HG02852 (cell line): ENCODE data around the gene ZDHHC8.
"Not testable (repeated sequence)": the region's sequence is repeated elsewhere in the genome, so short reads cannot be mapped to it uniquely, and the experiment has no call there.

Experiments
- ATAC-seq: cut with Tn5 transposase; IDR thresholded peaks from one replicate; pipeline ENCODE4 v1.9.1; 2021; ENCODE audit warnings: mild to moderate bottlenecking, moderate library complexity; ENCODE audit not compliant: unreplicated experiment

The ZDHHC8 gene

DNA sequence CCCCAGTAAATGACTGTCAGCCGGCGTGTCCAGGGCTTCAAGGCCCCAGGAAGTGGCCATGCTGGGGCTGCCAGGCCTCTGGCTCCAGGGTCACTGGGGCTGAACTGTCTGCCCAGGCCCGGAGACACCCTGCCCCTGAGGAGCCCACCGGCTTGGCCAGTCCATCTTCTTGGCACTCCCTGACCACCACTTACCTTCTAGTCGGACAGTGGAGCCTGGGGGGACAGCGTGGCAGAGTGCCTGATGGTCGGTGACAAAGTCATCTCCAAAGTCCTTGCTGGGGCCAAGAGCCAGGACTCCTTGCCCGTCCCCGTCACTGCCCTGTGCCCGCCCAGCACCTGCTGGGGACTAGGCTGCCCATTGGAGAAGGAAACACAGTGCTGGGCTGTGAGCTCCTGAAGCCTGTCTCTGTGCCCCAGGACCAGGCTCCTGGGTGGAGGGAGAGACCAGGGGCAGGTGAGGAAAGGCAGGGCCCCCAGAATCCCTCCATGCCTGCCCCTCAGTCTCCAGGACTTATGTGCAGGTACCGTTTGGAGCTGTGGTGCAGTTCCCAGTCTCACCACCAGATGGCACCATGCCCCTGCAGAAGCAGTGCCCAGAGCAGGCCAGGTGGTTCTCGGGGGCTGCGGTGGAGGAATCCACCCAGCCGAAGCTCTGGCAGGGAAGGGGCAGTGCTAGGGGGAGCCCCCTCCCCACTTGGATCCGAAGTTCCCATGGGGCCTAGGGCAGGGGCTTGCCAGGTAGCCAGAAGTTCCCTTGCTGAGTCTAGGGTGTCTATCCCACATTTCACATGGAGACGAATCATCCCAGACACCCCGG lies 25.2 kb downstream of the ZDHHC8 start:
- ATAC-seq: no peak

DNA sequence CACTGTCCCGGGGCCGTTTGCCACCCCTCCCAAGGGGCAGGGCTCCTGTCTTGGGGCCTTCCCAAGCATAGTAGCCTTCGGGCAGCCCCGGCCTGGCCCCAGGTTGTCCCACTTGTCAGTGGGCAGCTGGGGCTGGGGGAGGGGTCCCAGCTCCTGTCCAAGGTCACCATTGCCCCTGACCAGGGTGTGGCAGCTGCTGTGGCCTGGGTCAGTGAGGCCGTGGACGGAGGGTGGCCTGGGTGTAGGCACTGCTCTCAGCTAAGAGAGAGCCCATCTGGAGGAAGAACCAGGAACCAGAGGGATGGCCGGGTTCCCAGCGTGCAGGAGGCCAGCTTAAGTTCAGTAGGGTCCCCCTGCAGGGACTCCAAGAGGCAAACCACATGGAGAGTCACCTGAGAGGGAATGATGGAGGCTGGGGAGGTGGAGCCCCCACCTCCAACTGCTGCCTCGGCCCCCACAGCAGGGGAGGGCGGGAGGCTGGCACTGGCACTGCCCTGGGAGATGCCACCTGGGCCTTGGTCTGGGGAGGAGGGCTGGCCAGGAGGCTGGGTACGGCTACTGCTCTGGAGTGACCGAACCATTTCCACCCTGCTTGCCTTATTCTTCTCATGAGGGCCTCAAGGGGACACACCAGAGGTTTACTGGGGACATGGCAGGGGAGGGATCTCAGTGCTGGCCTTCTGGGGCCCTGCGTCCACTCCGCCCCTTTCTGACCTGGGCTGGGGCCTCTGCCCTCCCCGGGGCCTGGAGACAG lies 26.0 kb downstream of the ZDHHC8 start:
- ATAC-seq: no peak

DNA sequence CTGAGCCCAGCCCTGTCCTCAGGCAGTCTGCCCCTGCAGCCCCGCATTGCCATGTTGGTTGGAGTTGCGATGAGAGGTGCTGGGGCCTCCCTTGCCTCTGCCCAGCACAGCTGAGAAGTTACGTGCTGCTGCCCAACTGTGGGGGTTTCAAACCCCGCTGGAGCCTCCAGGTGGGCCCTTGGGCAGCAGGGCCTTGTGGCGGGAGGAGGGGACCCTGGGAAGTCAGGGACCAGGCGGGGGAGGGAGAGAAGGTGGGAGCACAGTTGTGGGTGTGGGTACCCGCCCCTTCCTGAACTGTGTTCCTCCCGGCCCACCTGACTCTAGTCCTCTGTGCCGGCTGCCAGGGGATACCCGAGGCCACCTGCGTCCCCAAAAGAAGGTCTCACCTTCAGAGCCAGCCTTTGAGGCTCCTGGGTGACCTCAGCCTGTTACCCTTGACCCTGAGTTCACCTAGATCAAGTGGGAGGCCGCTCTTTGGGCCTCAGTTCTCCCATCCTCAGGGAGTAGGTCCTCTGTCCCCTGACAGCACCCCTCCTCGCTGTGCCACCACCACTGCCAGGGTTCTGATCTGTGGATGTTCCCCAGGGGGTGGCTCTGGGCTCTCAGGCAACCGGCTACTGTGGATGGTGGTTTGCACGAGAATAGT lies 26.9 kb downstream of the ZDHHC8 start:
- no peak for ATAC-seq

DNA sequence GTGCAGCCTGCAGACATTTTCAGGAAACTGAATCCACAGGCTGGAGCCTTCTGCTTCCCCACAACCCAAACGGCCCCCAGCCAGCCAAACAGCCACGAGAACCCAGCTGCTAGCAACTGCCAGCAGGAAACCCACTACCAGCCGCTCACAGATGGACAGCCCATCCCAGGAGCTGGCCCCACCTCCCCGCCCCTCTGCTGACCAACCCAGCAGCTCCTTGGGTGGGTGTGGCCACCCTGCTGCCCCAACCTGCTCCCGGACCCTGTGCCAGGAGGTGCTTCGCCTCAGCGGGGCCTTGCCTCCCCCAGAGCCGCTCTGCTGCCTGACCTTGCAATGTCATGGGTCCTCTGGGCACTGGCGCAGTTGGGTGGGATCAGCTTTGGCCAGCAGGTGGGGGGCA lies 27.5 kb downstream of the ZDHHC8 start:
- ATAC-seq: no peak

DNA sequence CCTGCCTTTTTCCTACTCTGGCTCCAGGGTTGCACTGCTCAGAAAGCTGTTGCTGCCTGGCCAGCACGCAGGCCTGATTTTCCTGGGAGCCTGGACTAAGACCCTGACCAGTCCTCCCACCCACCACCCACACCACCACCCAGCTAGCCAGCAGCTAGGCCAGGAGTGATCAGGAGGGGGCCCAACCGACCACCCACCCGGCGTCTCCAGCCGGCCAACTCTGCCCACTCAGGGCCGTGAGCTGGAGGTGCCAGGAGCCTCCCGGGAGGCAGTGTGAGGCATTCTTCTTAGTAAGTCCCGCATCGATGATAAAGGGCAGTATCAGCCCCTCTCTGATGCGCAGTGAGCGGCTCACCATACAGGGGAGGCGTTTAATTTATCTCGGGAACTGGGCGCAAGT lies 27.9 kb downstream of the ZDHHC8 start:
- ATAC-seq: not testable (repeated sequence)

DNA sequence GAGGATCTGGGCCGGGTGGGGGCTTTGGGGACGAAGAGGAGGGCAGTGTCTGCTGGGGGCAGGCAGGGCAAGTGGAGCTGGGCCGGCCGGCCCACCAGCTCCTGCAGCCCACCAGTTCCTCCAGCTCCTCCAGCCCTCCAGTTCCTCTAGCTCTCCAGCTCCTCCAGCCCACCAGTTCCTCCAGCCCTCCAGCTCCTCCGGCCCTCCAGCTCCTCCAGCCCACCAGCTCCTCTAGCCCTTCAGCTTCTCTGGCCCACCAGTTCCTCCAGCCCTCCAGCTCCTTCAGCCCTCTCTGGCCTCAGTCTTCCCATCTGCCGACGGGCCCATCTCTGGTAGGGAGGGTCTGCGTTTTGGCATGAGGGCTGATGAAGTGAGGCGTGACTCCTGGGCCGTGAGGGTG lies 28.4 kb downstream of the ZDHHC8 start:
- ATAC-seq: no peak

DNA sequence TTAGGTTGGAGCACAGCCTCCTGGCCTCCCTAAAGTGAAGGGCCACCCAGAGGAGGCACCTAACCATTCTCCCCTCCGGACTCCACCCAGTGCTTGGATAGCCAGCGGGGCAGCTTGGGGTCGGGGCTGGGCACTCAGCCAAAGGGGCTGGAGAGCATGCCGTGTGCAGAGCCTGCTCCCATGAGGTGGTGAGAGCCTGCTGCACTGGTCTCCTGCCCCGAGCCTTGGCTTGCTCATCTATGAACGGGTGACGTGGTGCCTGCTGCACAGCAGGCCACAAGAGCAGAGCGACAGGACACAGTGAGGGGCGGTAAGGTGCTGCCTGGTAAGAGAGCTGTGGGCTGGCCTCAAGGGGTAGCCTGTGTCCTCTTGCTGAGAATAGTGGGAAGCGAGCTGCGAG lies 33.3 kb downstream of the ZDHHC8 start:
- ATAC-seq: no peak

DNA sequence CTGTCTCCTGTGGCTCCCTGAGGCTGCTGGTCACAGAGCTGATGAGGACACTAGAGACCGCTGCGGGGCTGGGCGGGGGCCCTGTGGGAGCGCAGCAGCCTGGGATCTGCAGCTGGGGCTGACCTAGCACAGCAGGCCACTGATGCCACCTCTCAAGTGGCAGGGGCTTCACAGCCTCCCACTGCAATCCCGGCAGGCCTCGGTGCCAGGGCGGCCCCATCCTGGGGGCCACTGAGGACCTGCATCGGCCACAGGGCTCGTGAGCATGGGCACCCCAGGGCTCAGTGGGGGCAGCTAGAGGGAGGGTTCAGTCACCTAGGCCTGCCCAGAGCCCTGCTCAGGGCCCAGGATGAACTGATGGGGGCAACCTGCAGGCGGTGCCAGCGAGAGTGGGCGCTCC lies 33.8 kb downstream of the ZDHHC8 start:
- no peak for ATAC-seq

DNA sequence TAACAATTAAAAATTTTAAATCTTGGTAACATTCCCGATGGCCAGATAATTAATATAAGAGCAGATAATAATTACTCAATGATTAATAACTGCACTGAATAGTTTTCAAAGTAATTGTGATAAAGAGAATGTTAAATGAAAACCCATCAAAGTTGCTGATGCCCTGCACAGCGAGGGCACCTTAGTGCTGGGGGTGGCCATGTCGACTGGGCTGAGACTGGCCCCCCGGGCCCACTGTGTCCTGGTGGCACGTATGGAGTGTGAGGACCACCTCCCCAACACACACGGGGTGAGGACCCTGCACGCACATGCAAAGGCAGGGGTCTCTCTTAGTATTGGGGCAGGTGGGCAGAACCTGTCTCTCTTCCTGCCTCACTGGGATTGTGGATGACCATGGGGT lies 34.3 kb downstream of the ZDHHC8 start:
- no peak for ATAC-seq

DNA sequence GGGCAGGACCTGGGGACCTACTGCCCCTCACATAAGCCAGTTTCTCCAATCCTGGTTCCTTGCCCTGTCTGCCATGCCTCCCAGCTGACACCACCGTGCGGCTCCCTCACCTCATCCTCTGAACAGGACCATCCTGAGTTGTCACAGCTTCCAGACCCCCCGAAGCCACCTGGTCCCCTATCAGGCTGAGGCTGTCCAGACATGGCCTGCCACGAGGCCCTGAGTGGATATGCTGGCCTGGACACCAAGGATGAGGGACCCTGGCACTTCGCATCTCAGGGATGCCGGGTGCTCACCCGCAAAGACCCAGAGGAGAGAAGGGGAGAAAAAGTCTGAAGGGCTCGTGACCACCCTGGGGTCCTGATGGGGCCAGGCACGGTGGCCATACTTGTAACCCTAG lies 35.1 kb downstream of the ZDHHC8 start:
- ATAC-seq: no peak

DNA sequence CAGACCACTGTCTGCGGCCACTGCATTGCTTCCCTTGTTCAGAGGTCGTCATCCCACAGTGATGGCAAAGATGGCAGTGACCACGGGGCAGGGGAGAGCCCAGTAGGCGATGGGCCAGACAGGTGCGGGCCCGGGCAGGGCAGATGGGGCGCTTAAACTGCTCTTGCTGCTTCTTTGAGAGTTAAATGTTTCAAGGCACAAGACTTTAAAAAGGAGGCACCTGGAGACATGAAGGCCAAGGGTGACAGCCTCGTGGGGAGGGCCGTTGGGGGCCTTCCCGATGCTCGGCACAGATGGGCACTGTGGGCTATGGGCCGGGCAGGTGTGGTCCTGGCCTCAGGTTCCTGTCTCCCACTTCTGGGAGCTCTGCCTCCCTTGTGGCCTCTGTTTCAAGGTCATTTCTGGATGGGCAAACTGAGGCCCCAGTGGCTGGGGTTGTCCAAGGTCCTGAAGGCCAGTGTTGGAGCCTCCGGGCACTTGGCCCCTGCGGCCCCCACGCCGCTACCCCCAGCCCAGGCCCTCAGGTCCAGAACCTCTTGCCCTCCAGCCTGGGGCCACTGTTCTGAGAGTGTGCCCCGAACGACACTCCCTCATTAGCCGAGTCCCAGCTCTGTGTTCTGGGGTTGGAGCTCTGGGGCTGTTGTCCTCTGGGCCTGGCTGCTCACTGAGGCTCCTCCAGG lies 36.2 kb downstream of the ZDHHC8 start:
- no peak for ATAC-seq

DNA sequence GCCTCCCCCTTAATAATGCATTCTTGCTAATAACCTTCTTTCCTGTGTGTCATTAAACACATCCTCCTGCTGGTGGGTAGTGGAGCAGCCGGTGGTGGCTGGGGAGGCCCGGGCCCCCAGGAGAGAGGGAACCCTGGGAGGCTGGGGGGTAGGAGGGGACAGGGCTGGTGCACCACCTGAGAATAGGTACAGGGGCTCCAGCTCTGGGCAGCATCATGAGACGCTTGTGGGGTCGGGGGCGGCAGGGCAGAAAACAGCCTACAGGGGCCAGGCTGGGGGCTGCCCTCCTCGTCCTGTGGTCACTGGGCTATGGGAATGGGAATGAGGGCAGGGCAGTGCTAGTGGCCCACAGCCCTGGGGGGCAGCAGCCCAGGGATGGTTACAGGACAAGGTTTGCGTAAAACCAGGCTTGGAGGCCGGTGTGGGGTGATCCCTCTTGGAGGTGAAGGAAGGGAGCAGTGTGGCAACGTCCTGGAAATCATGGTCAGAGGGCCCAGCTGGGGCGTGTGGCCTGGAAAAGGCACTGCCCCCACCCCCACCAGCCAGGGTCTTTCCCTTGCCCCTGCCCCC lies 37.7 kb downstream of the ZDHHC8 start:
- ATAC-seq: no peak

DNA sequence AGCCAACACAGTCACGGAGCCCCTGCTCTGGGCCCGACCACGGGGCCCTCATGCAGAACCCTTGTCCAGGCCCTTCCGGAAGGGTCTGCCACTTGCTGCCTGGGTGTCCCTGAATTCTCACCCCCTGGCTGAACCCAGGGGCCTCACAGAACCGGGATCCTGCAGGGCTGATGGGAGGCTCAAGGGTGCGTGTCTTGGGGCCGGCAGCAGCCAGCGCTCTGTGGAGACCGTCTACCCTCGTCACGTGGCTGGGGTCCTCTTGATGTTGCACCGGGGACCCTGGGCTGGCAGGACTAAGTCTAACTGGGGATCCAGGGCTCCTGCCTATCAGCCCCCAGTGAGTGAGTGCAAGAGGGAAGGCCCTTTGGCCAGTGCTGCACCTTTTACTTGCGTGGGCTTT lies 38.6 kb downstream of the ZDHHC8 start:
- no peak for ATAC-seq

DNA sequence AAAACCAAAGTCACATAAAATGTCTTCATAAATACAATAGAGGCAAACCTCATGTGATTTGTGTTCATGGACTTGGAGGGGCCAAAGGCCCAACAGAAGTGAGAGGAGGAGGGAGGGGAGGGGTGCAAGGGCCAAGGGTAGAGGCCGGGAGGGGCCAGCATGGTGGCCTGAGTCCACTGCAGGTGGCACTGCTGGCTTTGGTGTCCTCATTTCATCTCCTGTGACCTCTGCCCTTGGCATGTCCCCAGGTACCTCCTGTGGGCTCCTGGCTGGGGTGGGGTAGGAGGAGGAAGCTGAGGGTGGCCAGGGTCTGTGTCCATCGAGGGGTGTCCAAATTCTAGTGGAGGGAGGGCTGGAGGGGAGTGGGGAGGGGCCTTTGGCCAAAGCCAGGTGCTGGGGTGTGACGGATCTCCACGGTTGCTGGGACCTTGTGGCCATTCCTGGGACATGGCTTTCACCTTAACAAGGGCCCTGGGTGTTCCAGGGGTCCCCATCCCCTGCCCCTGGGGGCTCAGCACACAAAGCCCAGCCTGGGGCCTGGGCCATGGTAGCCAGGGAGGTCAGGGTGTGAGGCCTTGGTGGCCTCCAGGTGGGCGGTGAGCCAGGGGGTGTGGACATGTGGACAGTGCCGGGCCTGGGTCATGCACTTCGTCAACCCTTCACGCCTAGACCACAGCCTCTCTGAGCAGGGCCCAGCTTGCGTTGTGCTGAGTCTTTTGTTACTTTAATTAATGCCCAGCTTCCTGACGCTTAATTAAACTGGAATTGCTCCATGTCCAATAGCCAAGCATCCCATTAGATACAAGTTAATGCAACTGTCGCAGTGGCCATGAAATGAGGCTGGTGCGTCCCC lies 39.9 kb downstream of the ZDHHC8 start:
- no peak for ATAC-seq

DNA sequence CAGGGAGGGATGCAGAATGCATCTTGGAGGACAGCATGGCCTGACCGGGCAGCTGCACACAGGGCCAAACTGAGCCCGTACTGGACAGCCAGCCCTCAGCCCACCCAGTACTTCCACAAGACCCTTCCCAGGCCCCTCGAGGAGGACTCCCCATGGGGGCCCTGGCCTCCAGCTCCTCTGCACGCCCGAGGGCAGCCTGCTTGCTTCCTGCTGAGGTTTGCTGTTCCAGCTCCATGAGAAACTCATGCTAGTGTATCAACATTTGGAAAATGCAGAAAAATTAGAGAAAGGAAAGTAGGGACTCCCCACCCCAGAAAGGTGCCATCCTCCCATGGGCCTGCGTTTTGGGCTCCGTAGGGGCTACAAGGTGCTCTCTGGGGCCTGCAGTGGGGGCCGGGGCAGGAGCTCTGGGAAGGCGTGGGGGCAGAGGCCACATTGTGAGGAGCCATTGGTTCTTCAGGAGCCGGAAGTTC lies 40.6 kb downstream of the ZDHHC8 start:
- ATAC-seq: no peak

DNA sequence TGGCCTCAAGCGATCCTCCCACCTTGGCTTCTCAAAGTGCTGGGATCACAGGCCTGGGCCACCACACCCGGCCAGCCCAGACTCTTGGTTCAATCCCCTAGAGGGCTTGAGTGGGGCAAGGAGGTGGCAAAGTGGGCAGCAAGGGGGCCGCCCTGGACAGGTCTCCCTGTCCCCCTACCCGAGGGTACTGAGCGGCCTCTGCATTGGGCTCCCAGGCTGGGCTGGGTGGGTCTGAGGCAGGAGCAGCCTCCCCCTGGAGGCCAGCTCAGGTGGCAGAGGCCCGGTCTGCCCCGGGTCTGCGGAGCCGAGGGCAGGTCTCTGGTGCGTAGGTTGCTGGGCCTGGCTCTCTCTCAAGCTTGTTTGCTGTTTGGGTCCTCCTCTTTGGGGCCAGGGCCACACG lies 41.6 kb downstream of the ZDHHC8 start:
- no peak for ATAC-seq

DNA sequence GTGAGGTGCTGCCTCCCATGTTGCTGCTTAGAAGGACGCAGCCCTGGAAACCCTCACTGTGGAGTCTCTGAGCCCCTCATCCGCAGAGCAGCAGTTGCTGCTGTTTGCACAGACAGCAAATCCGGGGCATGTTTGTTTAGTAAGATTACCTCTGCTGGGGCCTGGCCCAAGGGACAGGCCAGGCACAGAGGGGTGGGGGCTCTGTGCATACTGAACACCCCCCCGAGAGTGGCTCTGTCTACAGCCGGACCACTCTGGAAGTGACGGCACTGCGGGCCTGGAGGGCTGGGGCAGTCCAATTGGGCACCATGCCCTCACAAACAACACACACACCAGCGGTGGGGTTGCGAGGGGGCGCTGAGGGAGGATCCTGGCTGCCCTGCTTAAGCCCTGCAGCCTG lies 42.2 kb downstream of the ZDHHC8 start:
- ATAC-seq: no peak

DNA sequence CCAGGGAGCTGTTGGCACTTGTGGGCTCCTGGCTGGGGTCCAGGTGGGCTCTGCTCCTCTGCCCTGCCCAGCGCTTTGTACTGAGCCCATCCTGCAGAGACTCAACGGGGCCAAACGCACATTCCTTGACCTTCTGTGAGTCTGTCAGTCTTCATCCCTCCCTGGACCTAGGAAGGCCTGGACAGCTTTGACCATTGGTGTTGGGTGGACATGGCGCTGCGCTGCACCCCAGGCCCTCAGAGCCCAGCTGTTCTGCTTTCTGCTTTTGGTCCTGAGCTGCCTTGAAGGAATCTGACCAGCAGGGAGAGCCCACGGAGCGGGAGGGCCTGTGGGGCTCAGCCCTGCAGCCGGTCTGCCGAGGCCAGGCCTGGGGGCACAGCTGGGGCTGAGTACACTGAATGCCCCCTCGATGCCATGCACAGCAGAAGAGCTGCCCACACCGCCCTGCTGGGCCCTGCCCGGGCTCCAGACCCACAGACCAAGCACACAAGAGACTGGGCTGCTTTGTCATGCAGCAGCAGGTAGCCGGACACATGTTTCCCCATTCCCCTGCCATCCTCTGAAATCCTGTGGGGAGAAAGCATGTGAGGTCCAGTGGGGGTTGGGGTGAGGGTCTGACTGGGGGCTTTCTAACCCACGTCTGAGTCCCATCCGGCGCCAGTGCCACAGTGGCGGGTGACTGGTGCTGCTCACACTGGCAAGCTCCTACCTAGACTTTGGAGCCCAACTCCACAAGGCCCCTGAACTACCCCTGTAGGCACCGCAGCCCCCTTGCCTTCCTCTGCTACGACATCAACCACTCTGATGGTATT lies 43.4 kb downstream of the ZDHHC8 start:
- ATAC-seq: no peak

DNA sequence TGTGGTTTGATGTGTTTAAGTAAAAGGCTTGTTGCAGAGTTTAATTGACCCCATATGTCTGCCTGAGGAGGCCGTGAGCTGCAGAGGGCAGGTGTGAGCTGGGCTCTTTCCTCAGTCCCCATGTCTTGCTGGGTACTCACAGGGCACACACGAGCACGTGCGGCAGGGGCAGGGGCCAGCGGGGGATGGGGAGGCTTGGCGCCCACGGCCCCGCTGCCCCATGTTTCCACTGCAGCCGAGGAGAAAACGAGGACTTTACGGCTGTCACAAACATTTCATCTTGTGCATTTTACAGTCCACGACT lies 43.9 kb downstream of the ZDHHC8 start:
- ATAC-seq: no peak
